Activated CD4-positive, CD25-positive, alpha-beta regulatory T cell treated with anti-CD3 and anti-CD28 coated beads, Interleukin-2, amount 50 U/mL, for 24 hours (primary cell): Measurements from ENCODE around the gene TXN2.
"Not testable (repeated sequence)": the region's sequence is repeated elsewhere in the genome, so short reads cannot be mapped to it uniquely, and the experiment has no call there.

Experiments used
- ATAC-seq, 2 donors: fragments of 150-1000 bp; cut with Tn5 transposase; one replicate each; pipeline ENCODE4 v1.10.0; 2021; ENCODE audit warnings: mild to moderate bottlenecking in 1 of 2, moderate library complexity in 1 of 2

The TXN2 gene

DNA sequence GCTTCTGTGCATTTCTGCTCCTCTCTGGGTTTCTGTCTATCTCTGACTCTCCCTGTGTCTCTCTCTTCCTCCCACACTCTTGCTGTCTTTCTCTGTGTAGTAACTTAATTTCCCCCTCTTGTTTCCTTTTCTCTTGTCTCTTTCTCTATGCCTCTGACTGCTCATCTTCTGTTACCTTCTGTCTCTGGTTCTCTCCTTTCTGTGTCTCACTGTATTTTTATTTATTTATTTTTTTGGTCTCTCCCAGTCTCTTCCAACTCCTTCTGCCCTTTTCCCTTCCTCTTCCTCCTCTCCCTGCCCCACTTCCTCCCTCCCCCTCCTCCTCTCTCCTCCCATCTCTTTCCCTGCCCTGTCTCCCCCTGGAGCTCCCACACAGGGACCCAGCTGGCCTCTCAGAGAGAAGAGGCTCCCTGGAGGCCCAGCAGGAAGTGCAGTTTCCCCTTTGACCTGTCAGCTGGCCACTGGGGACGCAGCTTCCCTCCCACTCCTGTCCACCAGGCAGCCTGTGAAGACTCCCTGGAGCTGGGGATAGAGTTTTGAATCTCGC lies 55.4 kb downstream of the TXN2 start:
- peak in 1 of 2 donors; percentile 63 for ATAC-seq

GRCh38 chr22:36424901-36425579 lies 56.4 kb downstream of the TXN2 start:
- no peak for ATAC-seq

DNA sequence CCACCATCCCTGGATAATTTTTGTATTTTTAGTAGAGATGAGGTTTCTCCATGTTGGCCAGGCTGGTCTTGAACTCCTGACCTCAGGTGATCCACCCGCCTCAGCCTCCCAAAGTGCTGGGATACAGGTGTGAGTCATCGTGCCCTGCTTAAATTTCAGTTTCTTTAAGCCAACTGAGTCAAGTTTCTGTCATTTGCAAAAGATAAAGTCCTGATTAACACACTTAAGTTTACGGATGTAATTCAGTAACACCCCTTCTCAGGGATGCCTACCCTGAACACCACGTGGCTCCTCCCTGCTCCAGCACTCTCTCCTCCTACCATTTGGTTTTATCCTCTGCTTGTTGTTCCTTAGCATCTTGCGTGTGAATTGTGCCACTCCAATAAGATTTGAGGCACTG lies 57.0 kb downstream of the TXN2 start:
- not testable (repeated sequence) for ATAC-seq

GRCh38 chr22:36423461-36424404 lies 57.7 kb downstream of the TXN2 start:
- ATAC-seq = no peak

DNA sequence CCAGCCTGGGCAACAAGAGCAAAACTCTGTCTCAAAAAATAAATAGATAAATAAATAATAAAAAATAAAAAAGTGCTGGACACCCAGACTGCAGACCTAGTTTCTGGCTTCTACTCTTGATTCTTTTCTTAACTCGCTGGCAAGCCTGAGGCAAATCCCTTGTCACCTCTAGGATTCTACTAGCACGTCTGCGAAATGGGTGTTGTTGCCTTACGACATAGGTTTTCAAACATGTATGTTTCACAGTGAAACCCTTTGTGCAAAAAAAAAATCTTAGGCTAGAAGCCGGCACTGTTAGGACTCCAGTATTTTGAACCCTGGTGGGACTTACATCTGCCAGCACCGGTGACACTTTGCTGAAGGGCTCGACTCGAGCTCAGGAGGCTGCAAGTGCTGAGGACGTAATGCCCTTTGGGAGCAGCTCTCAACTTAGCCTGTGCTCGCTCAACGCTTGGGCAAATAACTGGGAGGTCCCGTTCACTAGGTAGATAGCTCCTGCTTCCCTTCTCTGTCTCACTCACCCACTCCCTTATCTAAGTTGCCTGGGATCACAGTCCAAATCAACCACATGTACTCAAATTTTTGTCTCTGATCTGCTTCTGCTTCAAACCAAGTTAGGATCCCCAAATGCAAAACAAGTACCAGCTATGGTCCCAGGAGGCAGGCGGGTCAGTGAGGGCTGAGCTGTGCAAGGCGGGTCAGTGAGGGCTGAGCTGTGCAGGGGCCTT lies 59.0 kb downstream of the TXN2 start:
- no peak for ATAC-seq

- ATAC-seq = no peak
Observed at GRCh38 chr22:36419912-36420882, 61.2 kb downstream of the TXN2 start.

DNA sequence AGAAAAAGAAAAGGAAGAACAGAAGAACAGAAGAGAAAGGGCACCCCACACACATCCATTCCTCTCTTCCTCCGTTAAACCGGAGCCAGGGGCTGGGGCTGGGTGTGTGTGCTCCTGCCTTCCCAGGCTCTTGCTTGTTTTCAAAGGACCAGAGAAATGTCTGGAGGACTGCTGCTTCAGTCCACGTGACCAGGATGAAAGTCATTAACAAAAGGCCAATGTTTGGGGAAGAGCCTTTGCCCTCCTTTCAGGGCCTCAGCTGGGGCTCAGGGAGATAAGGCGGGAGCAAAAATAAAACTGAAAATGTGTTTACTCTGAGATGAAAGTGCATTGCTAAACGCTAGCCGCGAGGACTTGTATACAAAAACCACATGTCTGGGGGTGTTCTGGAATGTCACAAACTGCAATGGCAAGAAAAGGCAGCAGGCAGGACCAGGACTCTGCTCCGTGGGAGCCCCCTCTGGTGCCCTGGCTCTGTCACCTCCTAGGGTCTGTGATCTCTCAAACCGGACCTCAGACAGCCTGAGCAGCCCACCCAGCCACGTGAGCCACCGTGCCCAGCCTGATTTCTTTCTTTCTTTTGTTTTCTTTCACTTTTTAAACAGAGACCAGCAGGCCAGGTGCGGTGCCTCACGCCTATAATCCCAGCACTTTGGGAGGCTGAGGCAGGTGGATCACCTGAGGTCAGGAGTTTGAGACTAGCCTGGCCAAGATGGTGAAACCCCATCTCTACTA lies 62.1 kb downstream of the TXN2 start:
- ATAC-seq = no peak

- no peak for ATAC-seq
Observed at GRCh38 chr22:36417281-36417686, 64.2 kb downstream of the TXN2 start.
